ENCODE results near the gene THSD7A.
A peak's percentile ranks its signal among the peaks of the same experiment; 100 is the strongest.

The THSD7A gene

DNA sequence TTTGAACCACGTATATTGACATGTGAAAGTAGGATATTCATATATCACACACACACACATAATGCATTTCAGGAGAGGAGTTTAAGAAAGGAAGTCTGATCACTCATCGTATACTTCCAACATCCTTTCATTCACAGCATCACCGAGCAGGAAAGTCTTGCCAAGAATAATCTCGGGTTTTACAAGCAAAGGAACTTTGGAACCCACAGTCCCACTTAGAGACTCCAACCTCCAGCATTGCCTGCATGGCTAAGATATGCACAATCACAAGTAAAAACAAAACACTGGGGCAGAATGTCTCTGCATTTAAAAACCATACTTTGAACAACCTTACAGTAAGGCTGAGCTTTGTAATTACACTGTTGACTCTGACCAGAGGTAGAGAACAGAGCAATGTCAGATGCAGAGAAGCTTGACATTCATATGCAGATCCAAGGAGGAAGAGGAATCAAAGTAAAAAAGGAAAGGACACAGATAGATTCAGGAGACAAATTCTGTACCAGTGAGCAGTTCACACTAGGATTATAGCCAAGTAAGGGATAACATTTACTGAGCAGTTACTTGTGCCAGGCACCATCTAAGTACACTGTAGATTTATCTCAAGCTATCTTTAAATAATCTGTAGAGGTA lies 14.8 kb downstream of the THSD7A start:
- DNase-seq (ENCODE audit: low read depth): no peak

DNA sequence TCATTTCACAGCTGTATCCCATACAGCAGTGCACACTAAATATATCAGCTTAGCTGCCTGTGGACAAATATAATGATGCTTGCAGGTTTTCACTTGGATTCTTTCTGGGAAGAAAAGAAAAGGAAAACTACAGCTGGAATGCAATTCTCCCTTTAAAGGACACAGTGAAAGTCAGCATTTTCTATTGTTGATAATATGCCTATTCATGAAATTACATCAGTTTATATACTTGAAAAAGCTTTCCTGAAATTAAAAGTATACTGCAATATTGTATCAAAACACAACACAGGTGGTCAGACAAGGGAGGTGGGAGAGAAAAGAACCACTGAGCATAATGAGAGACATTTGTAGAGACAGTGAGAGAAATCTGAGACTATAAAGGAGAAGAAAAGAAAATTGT lies 20.3 kb downstream of the THSD7A start:
- no peak for DNase-seq (ENCODE audit: low read depth)

DNA sequence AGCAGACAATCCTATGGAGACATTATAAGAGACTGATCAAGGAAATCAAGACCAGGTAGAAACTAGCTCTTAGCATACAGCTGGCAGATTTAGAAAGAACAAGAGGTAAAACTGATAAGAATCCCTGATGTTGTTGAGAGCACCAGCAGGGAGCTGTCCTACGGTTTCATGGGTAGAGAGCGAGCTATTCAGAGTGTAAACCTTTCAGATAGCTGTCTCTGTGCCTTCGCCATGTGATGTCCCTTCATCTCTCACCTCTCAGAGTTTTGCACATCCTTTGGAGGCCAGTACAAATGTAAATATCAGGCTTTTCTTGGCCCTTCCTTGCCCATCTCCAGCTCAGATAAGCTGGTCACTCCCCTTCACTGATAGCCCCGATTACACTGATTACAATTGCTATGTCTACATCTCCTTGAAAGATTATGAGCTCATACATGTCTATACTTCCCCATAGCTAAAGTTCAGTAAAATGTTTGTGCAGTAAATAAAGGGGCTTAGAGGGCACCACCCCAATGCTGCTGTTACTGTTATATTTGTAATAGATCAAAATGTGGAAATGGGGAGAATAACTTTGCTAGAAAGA lies 21.9 kb downstream of the THSD7A start:
- no peak for DNase-seq (ENCODE audit: low read depth)

DNA sequence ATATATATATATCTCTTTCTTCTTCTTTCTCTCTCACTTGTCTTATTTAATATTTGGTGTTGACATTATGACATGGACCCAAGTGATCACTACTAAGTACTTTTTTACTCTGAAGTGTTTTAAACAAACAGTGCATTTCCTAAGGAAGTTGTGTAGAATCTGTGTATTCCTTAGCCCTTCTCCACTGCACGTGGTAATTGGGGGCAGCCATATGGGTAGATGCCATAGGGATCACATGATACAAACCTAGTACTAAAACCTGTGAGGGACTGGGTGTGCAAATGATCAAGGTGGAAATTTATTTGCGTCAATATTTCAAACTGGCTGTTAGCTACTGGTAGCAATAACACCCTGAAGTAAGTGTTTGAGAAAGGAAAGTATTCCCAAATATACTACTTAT lies 25.0 kb downstream of the THSD7A start:
- no peak for DNase-seq (ENCODE audit: low read depth)

DNA sequence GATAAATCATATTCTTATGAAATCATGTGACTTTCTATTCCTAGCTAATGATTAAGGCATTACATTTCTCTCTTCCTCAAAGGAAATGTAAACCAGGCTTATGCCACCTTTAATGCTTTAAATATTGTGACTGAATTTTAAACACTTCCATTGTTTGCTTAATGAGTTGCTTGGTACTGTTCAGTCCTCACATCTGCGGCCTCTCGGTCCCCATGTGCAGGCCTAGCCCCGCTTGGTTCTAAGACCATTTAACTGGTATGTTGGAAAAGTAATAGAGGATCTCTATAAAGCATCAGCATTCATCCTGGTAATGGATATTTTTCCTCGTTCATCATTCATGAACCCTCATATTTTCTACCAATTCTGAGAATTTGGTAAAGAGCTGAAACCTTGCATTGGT lies 27.4 kb downstream of the THSD7A start:
- no peak for DNase-seq (ENCODE audit: low read depth)

DNA sequence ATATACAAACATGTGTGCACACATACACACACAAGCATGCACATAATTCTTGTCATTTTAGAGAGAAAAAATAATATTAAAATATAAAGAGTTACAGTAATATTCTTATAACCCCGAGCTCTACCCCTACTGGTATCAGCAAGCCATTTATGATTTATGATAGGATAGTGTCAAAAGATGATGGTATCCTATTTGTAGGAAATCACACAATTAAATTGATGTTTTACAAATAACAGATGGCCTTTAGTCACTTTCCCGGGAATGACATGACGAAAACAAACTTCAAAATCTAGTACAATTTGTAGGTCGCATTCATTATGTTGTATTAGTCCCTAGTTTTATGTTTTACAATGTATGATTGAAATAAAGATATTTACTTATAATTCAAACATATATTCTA lies 36.8 kb downstream of the THSD7A start:
- DNase-seq (ENCODE audit: low read depth): no peak

DNA sequence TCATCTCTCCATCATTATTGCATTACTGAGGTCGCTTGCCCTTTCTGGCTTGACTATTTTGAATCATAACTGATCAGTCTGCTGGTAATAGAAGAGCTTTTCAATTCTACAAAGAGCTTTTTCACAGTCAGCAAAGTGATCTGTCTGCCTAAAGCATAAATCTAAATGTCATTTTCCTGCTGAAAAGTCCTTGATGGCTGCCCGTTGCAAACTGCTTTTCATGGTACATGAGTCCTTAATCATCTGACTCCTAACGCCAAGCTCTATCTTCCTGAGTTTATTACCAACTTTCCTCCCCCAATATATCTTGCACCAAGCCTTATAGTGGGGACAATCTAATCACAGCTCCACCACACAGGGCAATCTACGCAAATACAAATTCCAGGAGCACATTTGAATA lies 39.8 kb downstream of the THSD7A start:
- no peak for DNase-seq (ENCODE audit: low read depth)

DNA sequence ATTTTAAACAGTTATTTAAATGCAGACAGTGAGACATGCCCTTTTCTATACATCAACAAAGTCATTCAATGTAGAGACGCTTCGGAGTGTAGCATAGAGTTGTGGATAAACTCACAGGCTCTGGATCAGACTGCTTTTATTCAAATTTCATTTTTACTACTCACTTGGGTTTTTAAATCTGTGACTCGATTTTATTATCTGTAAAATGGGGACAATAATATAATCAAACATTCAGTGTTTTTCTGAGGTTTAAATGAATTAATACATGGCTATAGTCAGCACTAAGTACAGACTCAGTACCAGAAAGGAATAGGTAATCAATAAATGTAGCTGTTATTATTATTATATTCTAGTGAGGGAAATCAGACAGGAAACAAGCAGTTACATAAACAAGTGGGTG lies 43.4 kb downstream of the THSD7A start:
- DNase-seq (ENCODE audit: low read depth): no peak

DNA sequence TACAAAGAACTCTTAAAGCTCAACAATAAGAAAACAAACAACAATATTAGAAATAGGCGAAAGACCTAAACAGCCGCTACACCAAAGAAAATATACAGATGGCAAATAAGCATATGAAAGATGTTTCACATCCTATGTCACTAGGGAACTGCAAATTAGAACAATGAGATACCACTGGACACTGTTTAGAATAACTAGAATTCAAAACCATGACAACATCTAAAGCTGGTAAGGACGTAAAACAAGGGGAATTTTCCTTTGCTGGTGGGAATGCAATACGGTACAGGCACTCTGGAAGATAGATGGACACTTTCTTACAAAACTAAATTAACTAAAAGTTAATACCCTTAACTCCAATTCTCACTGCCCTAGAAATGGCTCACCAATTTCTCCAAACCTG lies 44.5 kb downstream of the THSD7A start:
- DNase-seq (ENCODE audit: low read depth): no peak

DNA sequence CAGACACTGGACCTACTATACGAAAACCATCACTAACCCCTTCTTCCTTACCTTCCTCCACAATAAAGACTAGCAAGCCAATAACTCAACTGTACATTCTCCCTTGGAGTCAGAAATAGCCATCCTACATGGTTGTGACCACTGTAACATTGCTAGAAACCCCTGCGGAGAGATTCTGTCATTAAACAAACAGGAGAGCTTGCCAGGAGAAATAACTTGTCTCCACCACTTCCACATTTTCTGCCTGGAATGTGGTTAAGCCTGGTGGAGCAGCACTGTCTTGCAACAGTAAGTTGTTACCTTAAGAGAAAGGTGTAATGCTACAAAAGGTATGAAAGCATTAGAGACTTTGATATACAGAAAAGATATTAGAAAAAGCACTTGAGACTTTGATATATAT lies 45.8 kb downstream of the THSD7A start:
- peak; percentile 73 for DNase-seq (ENCODE audit: low read depth)

DNA sequence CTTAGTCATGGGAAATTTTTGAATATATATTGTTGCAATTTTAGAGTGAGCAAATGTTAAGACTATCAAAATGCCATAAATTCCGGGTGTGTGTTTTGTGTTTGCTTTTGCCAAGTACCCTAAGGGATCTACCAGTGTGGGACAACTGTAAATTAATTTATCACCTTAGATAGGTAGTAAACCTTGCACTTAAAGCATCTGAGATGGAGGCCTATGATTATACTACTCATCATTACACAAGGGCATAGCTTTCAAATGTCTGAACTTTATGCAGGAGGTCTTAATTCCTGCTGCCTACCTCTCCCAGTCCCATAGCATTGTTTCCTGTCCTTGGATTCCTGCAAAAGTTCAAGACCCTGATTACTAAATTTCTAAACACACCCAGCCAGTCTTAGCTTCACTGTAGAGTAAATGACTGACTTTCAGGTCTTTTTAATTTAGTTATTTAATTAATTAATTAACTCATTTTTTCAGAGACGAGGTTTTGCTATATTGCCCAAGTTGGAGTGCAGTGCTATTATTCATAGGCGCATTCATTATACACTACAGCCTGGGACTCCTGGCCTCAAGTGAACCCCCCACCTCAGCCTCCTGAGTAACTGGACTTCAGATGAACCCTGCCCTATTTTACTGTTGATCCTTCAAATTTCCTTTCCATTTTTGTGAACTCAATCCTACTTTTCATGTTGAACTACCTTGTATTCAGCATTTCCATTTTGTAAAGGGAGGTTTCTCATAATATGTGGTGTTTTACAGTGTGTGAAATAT lies 47.0 kb downstream of the THSD7A start:
- no peak for DNase-seq (ENCODE audit: low read depth)

DNA sequence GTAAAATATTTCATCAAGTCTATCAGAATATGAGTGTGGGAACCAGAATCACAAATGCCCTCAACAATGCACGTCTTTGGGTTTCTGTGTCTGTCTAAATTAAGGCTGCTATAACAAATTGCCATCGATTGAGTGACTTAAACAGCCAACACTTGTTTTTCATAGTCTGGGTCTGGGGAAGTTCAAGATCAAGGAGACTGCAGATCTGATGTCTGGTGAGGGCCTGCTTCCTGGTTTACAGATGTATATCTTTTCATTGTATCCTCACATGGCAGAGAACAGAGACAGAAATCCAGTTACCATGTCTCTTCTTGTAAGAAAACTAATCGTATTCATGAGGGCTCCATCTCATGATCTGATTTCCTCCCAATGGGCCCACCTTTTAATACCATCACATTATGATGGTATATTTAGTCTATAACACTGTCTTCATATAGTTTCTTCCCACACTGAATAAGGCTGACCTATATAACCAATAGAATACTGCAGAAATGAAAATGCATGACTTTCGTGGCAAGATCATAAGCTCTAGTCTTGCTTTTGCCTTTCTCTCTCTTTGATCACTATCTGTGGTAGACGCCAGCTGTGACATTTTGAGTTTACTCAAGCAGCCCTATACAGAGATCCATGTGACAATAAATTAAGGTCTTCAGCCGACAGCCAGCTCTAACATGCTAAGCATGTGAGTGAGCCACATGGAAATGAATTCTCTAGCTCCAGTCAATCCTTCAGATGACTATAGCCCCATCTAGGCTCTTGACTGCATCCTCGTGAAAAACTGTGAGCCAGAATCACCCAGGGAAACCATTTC lies 51.9 kb downstream of the THSD7A start:
- no peak for DNase-seq (ENCODE audit: low read depth)

DNA sequence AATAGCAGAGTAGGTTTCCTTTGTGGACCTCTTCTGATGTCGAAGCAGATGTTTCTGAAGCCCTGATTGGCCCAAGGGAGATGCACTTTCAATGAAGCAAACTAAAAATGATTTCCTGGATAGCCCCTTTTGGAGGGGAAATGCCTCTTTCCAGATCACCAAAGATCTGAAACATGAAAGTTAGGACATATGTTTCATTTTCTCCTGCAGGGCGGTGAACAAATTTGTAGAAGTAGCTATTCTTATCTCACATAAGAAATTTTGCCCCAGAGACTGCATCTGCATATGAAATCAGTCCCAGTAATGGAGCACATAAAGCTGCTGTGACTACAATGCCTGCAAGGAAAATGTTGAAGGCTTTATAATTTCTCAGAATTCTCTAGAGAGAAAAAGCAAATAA lies 56.0 kb downstream of the THSD7A start:
- no peak for DNase-seq (ENCODE audit: low read depth)

DNA sequence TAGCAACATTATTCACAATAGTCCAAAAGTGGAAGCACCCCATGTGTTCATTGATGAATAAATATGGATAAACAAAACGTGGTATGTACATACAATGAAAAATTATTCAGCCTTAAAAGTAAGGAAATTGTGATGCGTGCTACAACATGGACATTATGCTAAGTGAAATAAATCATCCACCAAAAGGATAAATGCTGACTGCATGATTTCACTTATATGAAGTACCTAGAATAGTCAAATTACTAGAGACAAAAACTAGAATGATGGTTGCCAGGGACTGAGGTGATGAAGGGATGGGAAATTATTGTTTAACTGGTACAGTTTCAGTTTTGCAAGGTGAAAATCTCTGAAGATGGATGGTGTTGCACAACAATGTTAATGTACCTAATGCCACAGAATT lies 56.6 kb downstream of the THSD7A start:
- no peak for DNase-seq (ENCODE audit: low read depth)

DNA sequence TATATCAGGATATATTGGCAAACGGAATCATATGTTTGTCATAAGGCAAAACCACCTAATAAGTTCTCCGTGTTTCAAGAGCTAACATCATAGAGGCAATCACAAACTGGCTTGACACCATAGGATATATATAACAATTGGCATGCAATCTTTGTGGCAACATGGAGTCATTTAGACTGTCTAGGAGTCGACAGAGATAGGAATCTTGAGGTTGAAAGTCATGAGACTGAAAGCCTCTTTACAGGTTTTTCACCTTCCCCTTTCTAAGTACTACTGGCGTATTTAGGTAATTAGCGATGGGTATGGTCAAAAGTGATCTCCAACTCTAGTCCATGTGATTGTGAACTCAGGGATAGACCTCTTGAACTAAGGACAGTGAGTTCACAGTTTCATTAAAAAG lies 63.7 kb downstream of the THSD7A start:
- no peak for DNase-seq (ENCODE audit: low read depth)

DNA sequence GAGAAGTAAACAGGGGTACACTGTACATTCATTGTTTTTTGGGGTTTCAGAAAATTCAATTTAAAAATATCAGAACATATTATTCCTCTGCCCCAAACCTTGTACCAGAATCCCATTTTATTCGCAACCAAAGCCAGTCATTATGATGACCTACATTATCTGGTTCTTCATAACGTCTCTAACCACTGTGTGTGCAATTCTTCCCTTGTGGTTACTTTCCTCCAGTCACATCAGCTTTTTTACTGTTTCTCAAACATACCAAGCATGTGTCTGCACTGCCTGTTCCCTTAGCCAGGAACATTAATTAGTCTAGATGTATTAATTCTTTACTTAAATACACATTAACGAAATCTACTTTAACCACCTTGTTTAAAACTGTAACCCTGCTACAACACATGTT lies 64.8 kb downstream of the THSD7A start:
- DNase-seq (ENCODE audit: low read depth): no peak

DNA sequence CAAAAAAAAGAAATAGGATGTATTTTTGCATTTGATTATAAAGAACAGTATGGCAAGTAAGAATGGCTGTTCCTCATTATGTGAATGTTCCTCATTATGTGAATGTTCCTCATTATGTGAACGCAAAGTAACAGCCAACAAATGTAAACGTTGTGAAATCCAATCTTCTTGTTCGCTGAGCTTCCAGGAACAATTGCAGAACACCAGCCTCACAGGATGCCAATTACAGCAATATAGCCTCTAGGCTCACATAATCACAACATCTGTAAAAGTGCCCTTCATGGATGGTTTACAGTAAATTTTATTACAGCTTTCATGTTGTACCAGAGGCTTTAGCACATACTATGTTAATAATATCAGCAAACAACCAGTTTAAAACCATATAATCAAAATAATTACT lies 71.6 kb downstream of the THSD7A start:
- no peak for DNase-seq (ENCODE audit: low read depth)

DNA sequence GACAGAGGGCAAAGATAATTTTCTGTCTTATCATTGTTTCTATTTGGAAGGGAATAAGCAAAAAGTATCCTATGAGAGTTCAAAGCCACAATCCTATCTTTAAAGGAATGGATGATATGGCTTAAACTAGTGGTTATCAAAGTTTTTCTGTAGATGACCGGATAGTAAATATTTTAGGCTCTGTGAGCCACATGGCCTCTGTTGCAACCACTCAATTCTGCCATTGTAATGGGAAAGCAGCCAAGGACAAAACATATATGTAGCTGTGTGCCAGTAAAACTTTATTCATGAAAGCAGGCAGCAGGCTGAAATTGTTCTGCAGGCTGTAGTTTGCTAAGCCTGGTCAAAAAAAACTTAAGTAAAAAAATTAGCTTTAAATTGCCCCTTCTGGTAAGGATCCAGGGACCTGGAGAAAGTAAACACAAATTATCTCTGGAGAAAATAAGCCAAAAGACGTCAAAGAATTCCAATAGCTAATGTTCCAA lies 73.3 kb downstream of the THSD7A start:
- DNase-seq (ENCODE audit: low read depth): no peak

DNA sequence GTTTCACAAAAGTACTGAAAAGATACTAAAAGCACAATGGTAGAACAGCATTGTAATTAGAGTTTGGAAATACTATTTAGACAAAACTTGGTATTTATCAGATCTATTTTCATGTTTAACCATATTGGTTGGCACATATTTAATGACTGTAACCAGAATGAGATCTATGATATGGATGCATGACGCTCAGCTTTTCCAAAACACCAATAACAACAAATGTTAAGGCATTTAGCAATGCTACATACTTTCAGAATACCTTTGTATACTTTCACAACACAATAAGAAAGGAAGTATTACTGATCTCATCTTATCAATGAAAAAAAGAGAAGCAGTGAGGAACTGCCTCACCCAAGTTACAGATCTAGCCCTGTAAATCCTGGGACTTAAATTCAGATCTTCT lies 74.8 kb downstream of the THSD7A start:
- no peak for DNase-seq (ENCODE audit: low read depth)

DNA sequence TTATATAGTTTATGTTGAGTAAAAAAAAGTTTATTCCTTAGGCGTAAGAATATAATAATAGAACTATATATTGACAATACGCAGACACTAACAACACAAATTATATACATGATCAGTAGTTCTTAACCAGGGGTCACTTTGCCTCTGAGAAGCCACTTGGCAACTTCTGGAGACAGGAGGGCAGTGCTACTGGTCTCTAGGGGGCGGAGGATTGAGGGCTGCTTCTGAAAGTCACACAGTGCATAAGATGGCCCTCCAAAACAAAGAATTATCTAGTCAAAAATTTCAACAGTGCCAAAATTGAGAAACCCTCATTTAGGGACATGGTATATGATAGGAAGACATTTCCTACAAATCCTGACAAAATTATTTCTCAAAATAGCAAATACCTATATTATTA lies 77.1 kb downstream of the THSD7A start:
- DNase-seq (ENCODE audit: low read depth): no peak

DNA sequence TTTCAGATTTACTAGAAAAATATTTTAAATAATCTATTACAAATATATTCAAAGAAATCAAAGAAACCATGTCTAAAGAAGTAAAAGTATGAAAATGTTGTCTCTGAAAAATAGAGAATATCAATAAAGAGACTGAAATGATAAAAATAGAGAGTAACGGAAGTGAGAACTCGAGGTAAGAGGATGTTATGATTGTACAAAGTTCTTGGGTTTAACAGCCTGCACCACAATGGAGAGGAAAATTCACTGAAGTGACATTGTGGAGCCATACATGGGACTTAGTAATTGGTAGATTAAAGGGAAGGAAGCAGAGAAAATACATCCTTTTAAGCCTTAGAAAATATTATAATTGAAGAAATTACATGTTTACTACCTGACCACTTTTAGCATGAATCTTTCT lies 77.9 kb downstream of the THSD7A start:
- DNase-seq (ENCODE audit: low read depth): no peak

DNA sequence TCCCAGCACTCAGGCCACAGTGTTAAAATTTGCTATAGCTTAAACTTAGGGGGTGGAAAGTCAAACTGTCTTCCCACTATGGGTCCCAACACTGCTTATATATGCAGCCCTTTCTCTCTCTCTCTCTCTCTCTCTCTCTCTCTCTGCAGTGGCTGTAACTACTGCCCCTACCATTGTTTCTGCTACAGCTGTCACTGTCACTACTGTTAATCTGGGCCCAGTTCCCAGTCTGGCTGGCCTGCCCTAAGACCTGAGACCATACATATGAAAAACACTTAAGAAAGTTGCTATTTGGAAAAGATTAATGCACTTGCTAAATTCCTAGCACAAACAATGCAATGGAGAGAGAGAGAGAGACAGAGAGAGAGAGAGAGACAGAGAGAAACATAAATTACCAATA lies 78.6 kb downstream of the THSD7A start:
- DNase-seq (ENCODE audit: low read depth): no peak

All from non-pigmented ciliary epithelial cell (primary cell).